ENCODE data around the gene PPIP5K1. TPM values are rescaled to one million over a fixed set of nuclear protein-coding genes. Genes with fewer than 3 reads are reported as not detected.
"Not testable (repeated sequence)": the region's sequence is repeated elsewhere in the genome, so short reads cannot be mapped to it uniquely, and the experiment has no call there.

The PPIP5K1 gene
- total RNA-seq = 10 to 100 TPM; 30.8 to 33.4 (median 31.6) TPM

- not testable (repeated sequence) for DNase-seq; H3K4me1 Mint-ChIP-seq (ENCODE audit: low read depth); H3K9me3 Mint-ChIP-seq; H3K4me3 Mint-ChIP-seq; H3K36me3 Mint-ChIP-seq (ENCODE audit: insufficient read depth); H3K27me3 Mint-ChIP-seq (ENCODE audit: low read depth)
- ATAC-seq = peak; percentile 98 to 99
These were observed at the start of gene PPIP5K1 for GRCh38 chr15:43589778-43590466. PPIP5K1 (minus strand) TSS chr15:43590208; CDS start chr15:43584504, 5,704 bp downstream.

- not testable (repeated sequence) for H3K4me3 Mint-ChIP-seq; H3K9me3 Mint-ChIP-seq; H3K36me3 Mint-ChIP-seq (ENCODE audit: insufficient read depth); H3K27me3 Mint-ChIP-seq (ENCODE audit: low read depth); ATAC-seq; DNase-seq; H3K4me1 Mint-ChIP-seq (ENCODE audit: low read depth)
These were observed 48.6 kb upstream of the PPIP5K1 start for GRCh38 chr15:43638464-43639204.

GRCh38 chr15:43626937-43627336 lies 36.9 kb upstream of the PPIP5K1 start:
- DNase-seq; H3K9me3 Mint-ChIP-seq; H3K4me3 Mint-ChIP-seq; ATAC-seq; H3K36me3 Mint-ChIP-seq (ENCODE audit: insufficient read depth); H3K27me3 Mint-ChIP-seq (ENCODE audit: low read depth); H3K4me1 Mint-ChIP-seq (ENCODE audit: low read depth): not testable (repeated sequence)

- Mint-ChIP-seq H3K9me3 (no peaks in the 10 kb centered on the region), H3K36me3 (ENCODE audit: insufficient read depth) (no peaks in the 10 kb centered on the region), H3K4me3 (no peak overlapping the region), H3K27me3 (ENCODE audit: low read depth) (peaks cover 5% of the 10 kb centered on the region), H3K4me1 (ENCODE audit: low read depth) (no peaks in the 10 kb centered on the region)
- ATAC-seq (no peak), DNase-seq (no peak)
These were observed 35.1 kb upstream of the PPIP5K1 start for GRCh38 chr15:43625106-43625505.

GRCh38 chr15:43622068-43622799 lies 32.2 kb upstream of the PPIP5K1 start:
- not testable (repeated sequence) for H3K4me3 Mint-ChIP-seq; H3K4me1 Mint-ChIP-seq (ENCODE audit: low read depth); H3K36me3 Mint-ChIP-seq (ENCODE audit: insufficient read depth); ATAC-seq; H3K9me3 Mint-ChIP-seq; DNase-seq
- H3K27me3 Mint-ChIP-seq (ENCODE audit: low read depth) = peaks cover 11% of the 10 kb centered on the region

- peaks cover 11% of the 10 kb centered on the region for H3K27me3 Mint-ChIP-seq (ENCODE audit: low read depth)
- not testable (repeated sequence) for H3K9me3 Mint-ChIP-seq; H3K4me3 Mint-ChIP-seq; H3K36me3 Mint-ChIP-seq (ENCODE audit: insufficient read depth); ATAC-seq; DNase-seq; H3K4me1 Mint-ChIP-seq (ENCODE audit: low read depth)
These were observed 28.7 kb upstream of the PPIP5K1 start, which contains the start of gene STRC for GRCh38 chr15:43618700-43619099. STRC (minus strand) TSS chr15:43618800; CDS start chr15:43618722, 78 bp downstream.

GRCh38 chr15:43617750-43618149 lies 27.7 kb upstream of the PPIP5K1 start:
- ATAC-seq; H3K36me3 Mint-ChIP-seq (ENCODE audit: insufficient read depth); H3K4me3 Mint-ChIP-seq; DNase-seq; H3K27me3 Mint-ChIP-seq (ENCODE audit: low read depth); H3K9me3 Mint-ChIP-seq; H3K4me1 Mint-ChIP-seq (ENCODE audit: low read depth): not testable (repeated sequence)

GRCh38 chr15:43602233-43602632 lies 12.2 kb upstream of the PPIP5K1 start:
- H3K36me3 Mint-ChIP-seq (ENCODE audit: insufficient read depth); H3K4me3 Mint-ChIP-seq; DNase-seq; H3K9me3 Mint-ChIP-seq; H3K4me1 Mint-ChIP-seq (ENCODE audit: low read depth); ATAC-seq: not testable (repeated sequence)
- peaks cover 26% of the 10 kb centered on the region for H3K27me3 Mint-ChIP-seq (ENCODE audit: low read depth)

- H3K4me3 Mint-ChIP-seq; H3K36me3 Mint-ChIP-seq (ENCODE audit: insufficient read depth); H3K4me1 Mint-ChIP-seq (ENCODE audit: low read depth); ATAC-seq; H3K9me3 Mint-ChIP-seq; DNase-seq: not testable (repeated sequence)
- peaks cover 31% of the 10 kb centered on the region for H3K27me3 Mint-ChIP-seq (ENCODE audit: low read depth)
These were observed 10.2 kb upstream of the PPIP5K1 start for GRCh38 chr15:43600200-43600599.

GRCh38 chr15:43599131-43599530 lies 9.1 kb upstream of the PPIP5K1 start:
- peaks cover 28% of the 10 kb centered on the region for H3K27me3 Mint-ChIP-seq (ENCODE audit: low read depth)
- not testable (repeated sequence) for H3K4me3 Mint-ChIP-seq; DNase-seq; H3K9me3 Mint-ChIP-seq; H3K36me3 Mint-ChIP-seq (ENCODE audit: insufficient read depth); H3K4me1 Mint-ChIP-seq (ENCODE audit: low read depth); ATAC-seq

- not testable (repeated sequence) for DNase-seq; H3K36me3 Mint-ChIP-seq (ENCODE audit: insufficient read depth); H3K4me1 Mint-ChIP-seq (ENCODE audit: low read depth); H3K9me3 Mint-ChIP-seq; H3K4me3 Mint-ChIP-seq
- H3K27me3 Mint-ChIP-seq (ENCODE audit: low read depth) = peaks cover 14% of the 10 kb centered on the region
- ATAC-seq = peak; percentile 51
These were observed 3.6 kb upstream of the PPIP5K1 start, which contains the start of gene CKMT1B for GRCh38 chr15:43593328-43594190. CKMT1B (plus strand) TSS chr15:43594027; CDS start chr15:43594219, 192 bp downstream.

GRCh38 chr15:43592841-43593240 lies 2.8 kb upstream of the PPIP5K1 start:
- H3K9me3 Mint-ChIP-seq; DNase-seq; H3K36me3 Mint-ChIP-seq (ENCODE audit: insufficient read depth): not testable (repeated sequence)

GRCh38 chr15:43574607-43575006 lies 15.4 kb downstream of the PPIP5K1 start:
- ATAC-seq = peak in 1 of 2 donors; percentile 32
- H3K4me3 Mint-ChIP-seq; H3K27me3 Mint-ChIP-seq (ENCODE audit: low read depth): not testable (repeated sequence)

More at GRCh38 chr15:43592841-43593240, 2.8 kb upstream of the PPIP5K1 start:
- not testable (repeated sequence) for ATAC-seq; H3K4me1 Mint-ChIP-seq (ENCODE audit: low read depth); H3K4me3 Mint-ChIP-seq
- H3K27me3 Mint-ChIP-seq (ENCODE audit: low read depth) = peaks cover 11% of the 10 kb centered on the region

More at GRCh38 chr15:43574607-43575006, 15.4 kb downstream of the PPIP5K1 start:
- not testable (repeated sequence) for H3K9me3 Mint-ChIP-seq; H3K36me3 Mint-ChIP-seq (ENCODE audit: insufficient read depth); DNase-seq; H3K4me1 Mint-ChIP-seq (ENCODE audit: low read depth)

All from activated T-cell treated with anti-CD3 and anti-CD28 coated beads, Interleukin-2, amount 50 U/mL, for 4 hours (primary cell).